ENCODE data around the gene DAPK1.

DAPK1 gene

DNA sequence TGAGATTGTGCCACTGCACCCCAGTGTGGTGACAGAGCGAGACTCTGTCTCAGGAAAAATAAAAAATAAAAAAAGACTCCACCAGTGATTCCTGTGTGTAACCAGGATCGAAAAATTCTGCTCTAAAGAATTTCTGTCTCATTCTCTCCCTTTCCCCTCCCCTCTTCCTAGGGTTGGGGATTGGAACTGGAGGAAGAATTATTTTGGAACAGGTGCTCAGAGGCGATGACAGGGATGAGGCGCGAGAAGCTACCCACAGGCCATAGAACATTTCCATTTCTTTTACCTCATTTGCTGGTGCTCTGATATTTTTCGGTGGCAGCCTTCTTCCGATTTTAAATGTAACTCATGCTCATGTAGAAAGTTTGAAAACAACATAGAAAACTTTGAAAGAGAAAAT lies 80.1 kb downstream of the DAPK1 start:
- Histone ChIP-seq H3K9ac (ENCODE audit: low read length) (no peak overlapping the region), H4K12ac (ENCODE audit: low read depth, low read length) (no peak overlapping the region), H3K18ac (ENCODE audit: low read length) (no peak overlapping the region), H2AFZ (ENCODE audit: insufficient read depth, low read length, poor library complexity) (no peak overlapping the region), H3K4me3 (ENCODE audit: low read depth, low read length) (no peak overlapping the region), H3K36me3 (ENCODE audit: control insufficient read depth in 1 of 2, insufficient read depth in 2 of 2, low read length in 2 of 2) (no peaks in the 10 kb centered on the region), H2BK5ac (ENCODE audit: low read depth, low read length, poor library complexity) (no peak overlapping the region), H3K4me2 (ENCODE audit: low read length) (no peak overlapping the region), H4K91ac (ENCODE audit: low read depth, low read length) (no peak overlapping the region), H3K9me3 (ENCODE audit: insufficient read depth, low read depth, low read length) (no peaks in the 10 kb centered on the region), H3K27ac (ENCODE audit: low read depth, low read length) (no peak overlapping the region), H3K4ac (ENCODE audit: low read depth, low read length) (no peak overlapping the region), H3K27me3 (ENCODE audit: insufficient read depth, low read length) (no peaks in the 10 kb centered on the region), H3K14ac (ENCODE audit: low read length) (no peak overlapping the region), H2BK12ac (ENCODE audit: low read length) (no peak overlapping the region), H4K8ac (ENCODE audit: low read depth, low read length) (no peak overlapping the region), H3K79me2 (ENCODE audit: control insufficient read depth, insufficient read depth, low read length, poor library complexity) (no peaks in the 10 kb centered on the region), H3K4me1 (ENCODE audit: control insufficient read depth in 1 of 2, insufficient read depth in 2 of 2, low read length in 2 of 2) (peaks cover 11% of the 10 kb centered on the region in 2 experiments), H3K23ac (ENCODE audit: low read length) (no peak overlapping the region), H3K79me1 (ENCODE audit: low read length) (no peaks in the 10 kb centered on the region), H2BK120ac (ENCODE audit: insufficient read depth, low read length, poor library complexity) (no peak overlapping the region), H2AK5ac (ENCODE audit: low read length) (no peak overlapping the region)
- DNase-seq: no peak
- WGBS (ENCODE audit: extremely low coverage, insufficient coverage, insufficient read length): no CpG with 5 or more reads among the region's 7 CpGs

DNA sequence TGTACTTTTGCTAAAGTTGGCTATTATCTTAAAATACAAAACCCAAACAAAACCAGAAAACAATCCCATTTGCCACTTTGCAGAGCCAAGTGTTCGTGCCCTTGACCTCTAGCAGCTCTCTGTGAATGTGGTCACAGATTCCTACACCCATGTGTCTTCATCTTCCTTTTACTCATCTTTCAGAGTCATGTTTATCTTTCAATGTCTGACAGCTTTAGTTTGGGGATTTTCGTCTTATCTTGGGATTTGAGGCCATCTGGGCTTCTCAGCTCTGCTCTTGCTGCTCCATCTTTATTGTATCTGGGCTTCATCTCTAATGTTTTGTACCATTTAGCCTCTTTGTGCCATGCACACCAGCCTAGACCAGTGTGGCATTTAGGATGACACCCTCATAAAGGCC lies 81.0 kb downstream of the DAPK1 start:
- Histone ChIP-seq H3K4me3 (ENCODE audit: low read depth, low read length) (no peak overlapping the region), H3K14ac (ENCODE audit: low read length) (no peak overlapping the region), H4K8ac (ENCODE audit: low read depth, low read length) (no peak overlapping the region), H2AFZ (ENCODE audit: insufficient read depth, low read length, poor library complexity) (no peak overlapping the region), H3K27me3 (ENCODE audit: insufficient read depth, low read length) (no peaks in the 10 kb centered on the region), H3K27ac (ENCODE audit: low read depth, low read length) (no peak overlapping the region), H3K4me1 (ENCODE audit: control insufficient read depth in 1 of 2, insufficient read depth in 2 of 2, low read length in 2 of 2) (peaks cover 3 to 5% of the 10 kb centered on the region in 2 experiments), H3K79me2 (ENCODE audit: control insufficient read depth, insufficient read depth, low read length, poor library complexity) (no peaks in the 10 kb centered on the region), H3K4ac (ENCODE audit: low read depth, low read length) (no peak overlapping the region), H2AK5ac (ENCODE audit: low read length) (no peak overlapping the region), H3K23ac (ENCODE audit: low read length) (no peak overlapping the region), H3K4me2 (ENCODE audit: low read length) (no peak overlapping the region), H4K91ac (ENCODE audit: low read depth, low read length) (no peak overlapping the region), H2BK5ac (ENCODE audit: low read depth, low read length, poor library complexity) (no peak overlapping the region), H2BK12ac (ENCODE audit: low read length) (no peak overlapping the region), H3K79me1 (ENCODE audit: low read length) (no peaks in the 10 kb centered on the region), H4K12ac (ENCODE audit: low read depth, low read length) (no peak overlapping the region), H3K36me3 (ENCODE audit: control insufficient read depth in 1 of 2, insufficient read depth in 2 of 2, low read length in 2 of 2) (peaks cover 0 to 1% of the 10 kb centered on the region in 2 experiments), H3K18ac (ENCODE audit: low read length) (no peak overlapping the region), H3K9me3 (ENCODE audit: insufficient read depth, low read depth, low read length) (peaks cover 1% of the 10 kb centered on the region), H3K9ac (ENCODE audit: low read length) (no peak overlapping the region), H2BK120ac (ENCODE audit: insufficient read depth, low read length, poor library complexity) (no peak overlapping the region)
- no peak for DNase-seq
- WGBS (ENCODE audit: extremely low coverage, insufficient coverage, insufficient read length): no CpG with 5 or more reads among the region's 2 CpGs

DNA sequence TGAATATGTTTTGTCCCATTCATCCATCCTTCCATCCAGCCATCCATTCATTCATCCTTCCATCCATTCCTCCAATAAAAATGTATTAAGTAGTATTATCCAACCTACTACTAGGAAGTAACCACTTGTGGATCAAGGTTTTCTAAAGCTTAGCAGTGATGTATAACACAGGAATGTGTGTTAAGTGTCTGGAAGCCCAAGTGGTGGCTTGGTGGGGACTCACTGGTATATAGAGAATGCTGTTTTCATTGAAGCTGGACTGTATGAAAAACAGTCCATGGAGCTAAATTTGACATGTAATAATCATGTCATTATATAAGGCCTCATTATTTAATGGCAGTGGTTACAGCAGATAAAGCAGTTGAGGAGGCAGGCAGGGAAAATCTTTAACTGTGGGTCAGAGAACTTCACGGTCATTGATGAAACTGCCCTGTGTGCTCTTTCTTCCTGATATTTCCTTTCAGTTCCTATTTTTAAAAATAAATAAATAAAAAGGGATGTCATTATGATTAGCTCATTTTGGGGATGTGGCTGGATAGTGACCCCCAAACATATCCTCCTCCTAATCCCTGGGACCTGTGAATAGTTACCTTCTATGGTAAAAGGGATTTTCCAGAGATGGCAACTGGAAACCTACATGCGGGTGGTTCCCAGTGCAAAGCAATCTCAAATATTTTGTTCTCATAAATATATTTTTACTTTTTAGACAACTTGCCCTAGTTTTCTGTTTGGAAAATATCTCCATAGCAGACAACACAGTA lies 82.3 kb downstream of the DAPK1 start:
- peaks cover 1% of the 10 kb centered on the region for H3K9me3 ChIP-seq (ENCODE audit: insufficient read depth, low read depth, low read length)

DNA sequence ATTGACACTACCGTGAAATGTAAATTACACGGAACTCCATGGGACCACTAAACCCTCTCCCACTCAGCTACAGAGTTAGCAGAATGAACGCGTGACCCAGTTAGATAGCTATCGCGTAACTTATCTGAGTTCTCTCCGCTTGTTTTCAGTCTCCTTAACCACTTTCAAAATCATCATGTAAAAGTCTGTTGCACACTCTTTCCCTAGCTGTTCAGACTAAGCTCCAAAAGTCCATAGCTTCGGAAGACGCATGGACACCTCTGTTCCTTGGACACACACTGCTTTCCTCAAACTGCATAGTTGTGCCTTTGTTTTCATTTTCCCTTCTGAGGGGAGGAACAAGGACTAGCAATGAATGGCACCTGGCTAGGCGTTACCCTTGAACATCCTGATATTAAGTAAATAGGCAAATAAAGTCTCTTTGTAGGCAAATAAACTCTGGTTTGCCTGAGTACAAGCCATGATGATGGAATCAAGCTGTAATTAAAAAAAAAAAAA lies 83.3 kb downstream of the DAPK1 start:
- H4K91ac ChIP-seq (ENCODE audit: low read depth, low read length): no peak overlapping the region
- no peak overlapping the region for H4K12ac ChIP-seq (ENCODE audit: low read depth, low read length)
- no peak overlapping the region for H3K23ac ChIP-seq (ENCODE audit: low read length)
- peak in 1 of 2 donors; percentile 50 for DNase-seq
- no peak overlapping the region for H2BK5ac ChIP-seq (ENCODE audit: low read depth, low read length, poor library complexity)
- no peak overlapping the region for H2BK120ac ChIP-seq (ENCODE audit: insufficient read depth, low read length, poor library complexity)
- no peak overlapping the region for H3K14ac ChIP-seq (ENCODE audit: low read length)
- peaks cover 1% of the 10 kb centered on the region for H3K9me3 ChIP-seq (ENCODE audit: insufficient read depth, low read depth, low read length)
- no peak overlapping the region for H2BK12ac ChIP-seq (ENCODE audit: low read length)
- no peaks in the 10 kb centered on the region for H3K79me1 ChIP-seq (ENCODE audit: low read length)
- no peaks in the 10 kb centered on the region for H3K27me3 ChIP-seq (ENCODE audit: insufficient read depth, low read length)
- peaks cover 1 to 2% of the 10 kb centered on the region in 2 experiments for H3K36me3 ChIP-seq (ENCODE audit: control insufficient read depth in 1 of 2, insufficient read depth in 2 of 2, low read length in 2 of 2)
- no CpG with 5 or more reads among the region's 10 CpGs for WGBS (ENCODE audit: extremely low coverage, insufficient coverage, insufficient read length)
- peaks cover 3 to 5% of the 10 kb centered on the region in 2 experiments for H3K4me1 ChIP-seq (ENCODE audit: control insufficient read depth in 1 of 2, insufficient read depth in 2 of 2, low read length in 2 of 2)
- H2AFZ ChIP-seq (ENCODE audit: insufficient read depth, low read length, poor library complexity): no peak overlapping the region
- no peak overlapping the region for H3K18ac ChIP-seq (ENCODE audit: low read length)
- no peak overlapping the region for H3K4me3 ChIP-seq (ENCODE audit: low read depth, low read length)
- H3K4me2 ChIP-seq (ENCODE audit: low read length): no peak overlapping the region
- H3K79me2 ChIP-seq (ENCODE audit: control insufficient read depth, insufficient read depth, low read length, poor library complexity): no peaks in the 10 kb centered on the region
- no peak overlapping the region for H3K4ac ChIP-seq (ENCODE audit: low read depth, low read length)
- no peak overlapping the region for H3K9ac ChIP-seq (ENCODE audit: low read length)
- H4K8ac ChIP-seq (ENCODE audit: low read depth, low read length): no peak overlapping the region
- H2AK5ac ChIP-seq (ENCODE audit: low read length): no peak overlapping the region
- H3K27ac ChIP-seq (ENCODE audit: low read depth, low read length): no peak overlapping the region

More for the DNA sequence above, 82.3 kb downstream of the DAPK1 start:
- H3K79me1 ChIP-seq (ENCODE audit: low read length): no peaks in the 10 kb centered on the region
- no peak overlapping the region for H3K18ac ChIP-seq (ENCODE audit: low read length)
- no peak overlapping the region for H2BK120ac ChIP-seq (ENCODE audit: insufficient read depth, low read length, poor library complexity)
- H4K91ac ChIP-seq (ENCODE audit: low read depth, low read length): no peak overlapping the region
- no peak overlapping the region for H3K27ac ChIP-seq (ENCODE audit: low read depth, low read length)
- H2AK5ac ChIP-seq (ENCODE audit: low read length): no peak overlapping the region
- H3K14ac ChIP-seq (ENCODE audit: low read length): no peak overlapping the region
- H3K4ac ChIP-seq (ENCODE audit: low read depth, low read length): no peak overlapping the region
- H3K36me3 ChIP-seq (ENCODE audit: control insufficient read depth in 1 of 2, insufficient read depth in 2 of 2, low read length in 2 of 2): peaks cover 0 to 1% of the 10 kb centered on the region in 2 experiments
- DNase-seq: peak; percentile 61 to 83
- H3K23ac ChIP-seq (ENCODE audit: low read length): no peak overlapping the region
- no peak overlapping the region for H4K12ac ChIP-seq (ENCODE audit: low read depth, low read length)
- no peak overlapping the region for H2AFZ ChIP-seq (ENCODE audit: insufficient read depth, low read length, poor library complexity)
- H2BK5ac ChIP-seq (ENCODE audit: low read depth, low read length, poor library complexity): no peak overlapping the region
- H3K4me1 ChIP-seq (ENCODE audit: control insufficient read depth in 1 of 2, insufficient read depth in 2 of 2, low read length in 2 of 2): peaks cover 3 to 5% of the 10 kb centered on the region in 2 experiments
- H3K27me3 ChIP-seq (ENCODE audit: insufficient read depth, low read length): no peaks in the 10 kb centered on the region
- no peak overlapping the region for H4K8ac ChIP-seq (ENCODE audit: low read depth, low read length)
- no peak overlapping the region for H3K4me2 ChIP-seq (ENCODE audit: low read length)
- no peak overlapping the region for H3K4me3 ChIP-seq (ENCODE audit: low read depth, low read length)
- H2BK12ac ChIP-seq (ENCODE audit: low read length): no peak overlapping the region
- whole genome bisulfite sequencing (ENCODE audit: extremely low coverage, insufficient coverage, insufficient read length): no CpG with 5 or more reads among the region's 2 CpGs
- H3K79me2 ChIP-seq (ENCODE audit: control insufficient read depth, insufficient read depth, low read length, poor library complexity): no peaks in the 10 kb centered on the region
- H3K9ac ChIP-seq (ENCODE audit: low read length): no peak overlapping the region

All from trophoblast cell (in vitro differentiated cells and primary cell).